A549 (cell line): ENCODE results near the gene AP5S1. TPM values are rescaled to one million over a fixed set of nuclear protein-coding genes. Genes with fewer than 3 reads are reported as not detected.

Experiments used
- ATAC-seq, 2 experiments: fragments of 200-7000 bp in 1 of 2; fragments of >200 bp in 1 of 2; cut with Nextera tagmentation in 1 of 2; cut with Tn5 transposase in 1 of 2; 3 replicates each; pipeline versions ENCODE4 v1.8.0 to v1.9.1; 2018 to 2020; ENCODE audit warnings: mild to moderate bottlenecking in 1 of 2, moderate library complexity in 1 of 2
- CTCF ChIA-PET: fragments of 300-600 bp; sonication (Branson Sonifier 250); formaldehyde crosslinking; extraction: SDS; loops from one replicate; lab custom pipeline; 2021; ENCODE audit warnings: antibody characterized with exemption, inconsistent platforms; lab: Yijun Ruan, JAX
- POLR2A ChIA-PET: fragments of 350-600 bp; formaldehyde crosslinking; extraction: SDS; loops from one replicate; lab custom pipeline; 2021; ENCODE audit warnings: antibody characterized with exemption, inconsistent platforms; lab: Yijun Ruan, JAX
- DNase-seq, 2 experiments: peaks; one replicate each; pipeline versions ENCODE4 v3.0.0 to v3.0.0-alpha.2; 2011 to 2016; ENCODE audit warnings: low read depth in 1 of 2, low spot score in 1 of 2
- FAIRE-seq: peaks from 2 replicates; lab custom pipeline; 2011; peaks lifted over from hg19 to GRCh38; lab: Jason Lieb, UNC
- H3K27ac ChIP-seq, 2 experiments: fragments of >200 bp; sonication (Bioruptor Twin); formaldehyde crosslinking; 3 replicates each; pipeline ENCODE4 v1.5.1; 2016 to 2017
- H3K4me1 ChIP-seq: fragments of >200 bp; sonication (Bioruptor Twin); formaldehyde crosslinking; 3 replicates; pipeline ENCODE4 v1.6.1; 2016
- H3K4me2 ChIP-seq: fragments of >200 bp; sonication (Bioruptor Twin); formaldehyde crosslinking; 3 replicates; pipeline ENCODE4 v1.6.1; 2016
- H3K4me3 ChIP-seq: fragments of >200 bp; sonication (Bioruptor Twin); formaldehyde crosslinking; 3 replicates; pipeline ENCODE4 v1.5.1; 2016
- H3K9me3 ChIP-seq: fragments of >200 bp; sonication (Bioruptor Twin); formaldehyde crosslinking; 3 replicates; pipeline ENCODE4 v1.6.1; 2016
- CBX2 ChIP-seq: fragments of 200-600 bp; sonication (generic); IDR thresholded peaks from 2 replicates; pipeline ENCODE4 v1.6.1; 2016; ENCODE audit warnings: low read depth, mild to moderate bottlenecking, borderline replicate concordance
- CHD2 ChIP-seq: fragments of 150-350 bp; IDR thresholded peaks from 2 replicates; pipeline ENCODE4 v1.6.1; 2014; ENCODE audit warnings: low read length; ENCODE audit not compliant: partially characterized antibody
- EHF ChIP-seq: fragments of 250-450 bp; sonication (Bioruptor Pico); IDR thresholded peaks from 2 replicates; pipeline ENCODE4 v1.5.0; 2020; ENCODE audit warnings: mild to moderate bottlenecking
- FOSB ChIP-seq: fragments of 250-450 bp; sonication (Bioruptor Pico); IDR thresholded peaks from 2 replicates; pipeline ENCODE4 v1.5.0; 2020; ENCODE audit warnings: mild to moderate bottlenecking, moderate library complexity
- FOSL2 ChIP-seq, 2 experiments: fragments of 450-650 bp in 1 of 2; fragments of >200 bp in 1 of 2; sonication (Bioruptor Twin) in 1 of 2; formaldehyde crosslinking; IDR thresholded peaks; 2 replicates each; pipeline versions ENCODE4 v1.5.0 to v1.6.1; 2016 to 2020; ENCODE audit warnings: mild to moderate bottlenecking in 1 of 2, moderate library complexity in 1 of 2
- HDAC2 ChIP-seq: fragments of 200-600 bp; sonication (generic); IDR thresholded peaks from 2 replicates; pipeline ENCODE4 v1.6.1; 2016
- HOXB13 ChIP-seq: fragments of 250-450 bp; sonication (Bioruptor Pico); IDR thresholded peaks from 2 replicates; pipeline ENCODE4 v1.5.0; 2020; ENCODE audit warnings: low read depth, mild to moderate bottlenecking, moderate library complexity
- JUN ChIP-seq, 2 experiments: fragments of >200 bp; sonication (Bioruptor Twin); formaldehyde crosslinking; IDR thresholded peaks; 2 replicates in 1 of 2; 3 replicates in 1 of 2; pipeline ENCODE4 v1.6.1; 2016 to 2017
- KDM5A ChIP-seq: fragments of 200-600 bp; sonication (generic); IDR thresholded peaks from 2 replicates; pipeline ENCODE4 v1.6.1; 2016; ENCODE audit warnings: antibody characterized with exemption, mild to moderate bottlenecking
- MAFK ChIP-seq: fragments of 450-650 bp; IDR thresholded peaks from 2 replicates; pipeline ENCODE4 v1.6.1; 2014; ENCODE audit not compliant: partially characterized antibody
- POLR2AphosphoS2 ChIP-seq: conservative IDR thresholded peaks from 2 replicates; pipeline ENCODE4 v1.6.1; 2012; ENCODE audit warnings: low read length, improper control_type of control experiment, inconsistent platforms
- RAD21 ChIP-seq, 2 experiments: fragments of >200 bp in 1 of 2; sonication (Bioruptor Twin) in 1 of 2; formaldehyde crosslinking in 1 of 2; IDR thresholded peaks in 1 of 2; conservative IDR thresholded peaks in 1 of 2; 2 replicates in 1 of 2; 3 replicates in 1 of 2; pipeline ENCODE4 v1.6.1; 2012 to 2018; ENCODE audit warnings: inconsistent platforms in 1 of 2
- RARB ChIP-seq: fragments of 250-450 bp; sonication (Bioruptor Pico); IDR thresholded peaks from 2 replicates; pipeline ENCODE4 v1.8.0; 2021; ENCODE audit warnings: mild to moderate bottlenecking, moderate library complexity
- RFX5 ChIP-seq: fragments of 450-650 bp; IDR thresholded peaks from 2 replicates; pipeline ENCODE4 v1.7.1; 2014; ENCODE audit warnings: antibody characterized with exemption, mild to moderate bottlenecking, moderate library complexity
- SMC3 ChIP-seq: fragments of >200 bp; sonication (Bioruptor Twin); formaldehyde crosslinking; IDR thresholded peaks from 3 replicates; pipeline ENCODE4 v1.6.1; 2018; ENCODE audit warnings: inconsistent platforms
- WGBS: methylation state at CpG from one replicate; pipeline ENCODE4 v1.1.6; 2017; ENCODE audit errors: missing lambda C conversion rate; 5-methylcytosine and 5-hydroxymethylcytosine counted together
- polyA plus RNA-seq, 4 experiments: library from polyadenylated mRNA; depleted of rRNA in 3 of 4; stranded (reverse); fragments of >200 nt; fragmentation: RNase III in 1 of 4; extraction: RNeasy Plus Mini Kit Qiagen cat#74134 plus additional on column Dnase treatment in 1 of 4; gene quantifications; 2 replicates in 3 of 4; 3 replicates in 1 of 4; pipeline ENCODE4 v1.2.3, GENCODE V29; 2011 to 2017
- TF ChIP-seq, protein P1 (sequence below): fragments of >200 bp; sonication (Bioruptor Twin); formaldehyde crosslinking; IDR thresholded peaks from 3 replicates; pipeline ENCODE4 v1.6.1; 2016
- TF ChIP-seq, protein P2 (sequence below): fragments of 250-450 bp; sonication (Bioruptor Pico); IDR thresholded peaks from 2 replicates; pipeline ENCODE4 v1.5.0; 2021; ENCODE audit warnings: mild to moderate bottlenecking, moderate library complexity, borderline replicate concordance
- TF ChIP-seq, protein P3 (sequence below): IDR thresholded peaks from 2 replicates; pipeline ENCODE4 v1.6.1; 2012

AP5S1 gene
- polyA plus RNA-seq, 2 of the 4 experiments (the other 2 are of a cell fraction), result 10.2 to 19.9 TPM

DNA sequence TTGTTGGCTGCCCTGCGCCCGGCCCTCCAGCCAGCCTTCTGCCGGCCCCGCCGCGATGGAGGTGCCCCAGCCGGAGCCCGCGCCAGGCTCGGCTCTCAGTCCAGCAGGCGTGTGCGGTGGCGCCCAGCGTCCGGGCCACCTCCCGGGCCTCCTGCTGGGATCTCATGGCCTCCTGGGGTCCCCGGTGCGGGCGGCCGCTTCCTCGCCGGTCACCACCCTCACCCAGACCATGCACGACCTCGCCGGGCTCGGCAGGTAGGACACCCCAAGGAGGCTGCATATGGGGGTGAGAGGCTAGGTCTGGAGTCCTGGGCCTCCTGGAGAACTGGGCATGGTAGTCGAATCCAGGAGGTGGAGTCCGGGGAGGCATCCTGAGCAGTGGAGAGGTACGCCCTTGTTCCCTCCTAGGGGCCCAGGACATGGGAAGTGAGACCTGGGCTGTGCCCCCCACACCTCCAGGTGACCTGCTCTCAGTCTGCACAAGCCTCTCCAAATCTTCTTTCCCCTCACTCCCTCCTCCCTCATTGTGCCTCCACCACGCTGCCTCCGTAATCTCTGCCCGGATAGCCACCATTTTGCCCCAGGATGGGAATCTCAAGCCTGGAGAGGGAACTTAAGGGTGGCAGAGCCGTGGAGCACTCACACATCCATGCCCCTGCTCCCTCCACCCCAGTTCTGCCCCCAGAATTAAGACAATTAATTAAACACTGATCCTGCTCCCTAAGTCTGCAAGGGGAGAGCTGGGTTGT lies 23.7 kb upstream of the AP5S1 start:
- FAIRE-seq (no peak), DNase-seq (no peak), ATAC-seq (peak; percentile 17 to 39)
- CTCF ChIA-PET, result interaction anchor here (0.7 to 3.3 kb wide), 3 partner anchors 10 to 58 kb away, joined by 3 to 29 read pairs (median 11); partner anchors contain the start of gene CENPB
- Histone ChIP-seq H3K27ac (peak overlapping the region; percentile 98 to 99), H3K4me3 (peak overlapping the region; percentile 84), H3K9me3 (no peaks in the 10 kb centered on the region), H3K4me1 (peaks cover 44% of the 10 kb centered on the region), H3K4me2 (peak overlapping the region; percentile 84)
- POLR2A ChIA-PET, result interaction anchor here (0.7 to 2.2 kb wide), 8 partner anchors 8 to 813 kb away, joined by 3 to 36 read pairs (median 6); partner anchors contain the start of genes AP5S1 and CENPB
- TF ChIP-seq RAD21 (conservative IDR thresholded peaks at IDR 0.05 in 1 of 2, IDR thresholded peaks at IDR 0.05 in 1 of 2) (0 out of 5 replicates have a peak, but pooled peaks of 1 of the 2 experiments have one; percentile 5), FOSB (CRISPR knock-in tag) (no peak), KDM5A (no peak), HDAC2 (0 out of 2 replicates have a peak, but pooled peaks have one; percentile 12), HOXB13 (CRISPR knock-in tag) (0 out of 2 replicates have a peak, but pooled peaks have one; percentile 17), POLR2AphosphoS2 (no peak), EHF (0 out of 2 replicates have a peak, but pooled peaks have one; percentile 71), JUN (IDR thresholded peaks at IDR 0.05) (peak in 1 of 2 experiments; percentile 70; a peak in 2 of 5 replicates), RFX5 (no peak)
- TF ChIP-seq, protein P1, sequence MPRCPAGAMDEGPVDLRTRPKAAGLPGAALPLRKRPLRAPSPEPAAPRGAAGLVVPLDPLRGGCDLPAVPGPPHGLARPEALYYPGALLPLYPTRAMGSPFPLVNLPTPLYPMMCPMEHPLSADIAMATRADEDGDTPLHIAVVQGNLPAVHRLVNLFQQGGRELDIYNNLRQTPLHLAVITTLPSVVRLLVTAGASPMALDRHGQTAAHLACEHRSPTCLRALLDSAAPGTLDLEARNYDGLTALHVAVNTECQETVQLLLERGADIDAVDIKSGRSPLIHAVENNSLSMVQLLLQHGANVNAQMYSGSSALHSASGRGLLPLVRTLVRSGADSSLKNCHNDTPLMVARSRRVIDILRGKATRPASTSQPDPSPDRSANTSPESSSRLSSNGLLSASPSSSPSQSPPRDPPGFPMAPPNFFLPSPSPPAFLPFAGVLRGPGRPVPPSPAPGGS, result peak; percentile 15; the same call in 1 of the 3 replicates
- TF ChIP-seq, protein P2, sequence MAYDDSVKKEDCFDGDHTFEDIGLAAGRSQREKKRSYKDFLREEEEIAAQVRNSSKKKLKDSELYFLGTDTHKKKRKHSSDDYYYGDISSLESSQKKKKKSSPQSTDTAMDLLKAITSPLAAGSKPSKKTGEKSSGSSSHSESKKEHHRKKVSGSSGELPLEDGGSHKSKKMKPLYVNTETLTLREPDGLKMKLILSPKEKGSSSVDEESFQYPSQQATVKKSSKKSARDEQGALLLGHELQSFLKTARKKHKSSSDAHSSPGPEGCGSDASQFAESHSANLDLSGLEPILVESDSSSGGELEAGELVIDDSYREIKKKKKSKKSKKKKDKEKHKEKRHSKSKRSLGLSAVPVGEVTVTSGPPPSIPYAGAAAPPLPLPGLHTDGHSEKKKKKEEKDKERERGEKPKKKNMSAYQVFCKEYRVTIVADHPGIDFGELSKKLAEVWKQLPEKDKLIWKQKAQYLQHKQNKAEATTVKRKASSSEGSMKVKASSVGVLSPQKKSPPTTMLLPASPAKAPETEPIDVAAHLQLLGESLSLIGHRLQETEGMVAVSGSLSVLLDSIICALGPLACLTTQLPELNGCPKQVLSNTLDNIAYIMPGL (CRISPR knock-in tag), result 0 out of 2 replicates have a peak, but pooled peaks have one; percentile 18
- WGBS, result 2% methylated on average over 21 of the region's 33 CpGs

DNA sequence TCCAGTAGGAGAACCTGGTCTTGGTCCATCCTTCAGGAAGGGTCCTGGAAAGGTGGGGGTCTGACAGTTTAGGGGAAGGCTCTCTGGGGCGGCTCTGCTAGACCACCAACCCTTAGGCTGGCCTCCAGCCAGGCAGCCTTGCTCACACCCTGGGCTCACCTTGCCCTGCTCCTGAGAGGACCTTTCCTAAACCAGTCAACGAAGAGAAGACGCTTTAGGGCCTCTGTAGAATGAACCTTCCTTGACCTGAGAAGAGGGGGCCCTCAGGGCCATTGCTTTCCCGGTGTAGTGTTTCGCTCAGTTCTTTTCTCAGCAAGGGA lies 23.2 kb upstream of the AP5S1 start:
- peak overlapping the region; percentile 84 for H3K4me3 ChIP-seq
- FAIRE-seq (no peak), DNase-seq (no peak), ATAC-seq (no peak)
- peak overlapping the region; percentile 98 to 99 for H3K27ac ChIP-seq
- ChIA-PET POLR2A (interaction anchor here (2.2 kb wide), 1 partner anchor 14 kb away, joined by 36 read pairs; no protein-coding TSS in a partner anchor), CTCF (interaction anchor here (2.4 to 3.3 kb wide), 2 partner anchors 10 to 58 kb away, joined by 11 to 29 read pairs; partner anchors contain the start of gene CENPB)
- 18% methylated on average over 5 of the region's 5 CpGs for WGBS
- TF ChIP-seq SMC3 (no peak), FOSL2 (IDR thresholded peaks at IDR 0.05) (no peak), FOSL2 (CRISPR knock-in tag; IDR thresholded peaks at IDR 0.05) (0 out of 2 replicates have a peak, but pooled peaks have one; percentile 8), RARB (CRISPR knock-in tag) (0 out of 2 replicates have a peak, but pooled peaks have one; percentile 31), CBX2 (no peak), MAFK (no peak), CHD2 (no peak)
- TF ChIP-seq, protein P3, sequence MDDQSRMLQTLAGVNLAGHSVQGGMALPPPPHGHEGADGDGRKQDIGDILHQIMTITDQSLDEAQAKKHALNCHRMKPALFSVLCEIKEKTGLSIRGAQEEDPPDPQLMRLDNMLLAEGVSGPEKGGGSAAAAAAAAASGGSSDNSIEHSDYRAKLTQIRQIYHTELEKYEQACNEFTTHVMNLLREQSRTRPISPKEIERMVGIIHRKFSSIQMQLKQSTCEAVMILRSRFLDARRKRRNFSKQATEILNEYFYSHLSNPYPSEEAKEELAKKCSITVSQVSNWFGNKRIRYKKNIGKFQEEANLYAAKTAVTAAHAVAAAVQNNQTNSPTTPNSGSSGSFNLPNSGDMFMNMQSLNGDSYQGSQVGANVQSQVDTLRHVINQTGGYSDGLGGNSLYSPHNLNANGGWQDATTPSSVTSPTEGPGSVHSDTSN, result no peak
- peak overlapping the region; percentile 84 for H3K4me2 ChIP-seq
- no peaks in the 10 kb centered on the region for H3K9me3 ChIP-seq
- H3K4me1 ChIP-seq, result peaks cover 49% of the 10 kb centered on the region
